Fibroblast of villous mesenchyme (primary cell): Measurements from ENCODE around the gene ZFR2. TPM values are rescaled to one million over a fixed set of nuclear protein-coding genes. Genes with fewer than 3 reads are reported as not detected.
"Not testable (repeated sequence)": the region's sequence is repeated elsewhere in the genome, so short reads cannot be mapped to it uniquely, and the experiment has no call there.

Experiments used
- DNase-seq: peaks from one replicate; pipeline ENCODE4 v3.0.0-alpha.2; 2010; ENCODE audit warnings: low read depth
- H3K4me3 ChIP-seq: 2 replicates; pipeline ENCODE4 v1.5.1; 2011; ENCODE audit warnings: low read depth, mild to moderate bottlenecking, low read length
- total RNA-seq: library from RNA; depleted of rRNA; stranded (reverse); fragments of >200 nt; gene quantifications from 2 replicates; pipeline ENCODE4 v1.2.3, GENCODE V29; 2012
- TF ChIP-seq, protein P1 (sequence below): IDR thresholded peaks from 2 replicates; pipeline ENCODE4 v1.5.1; 2012; ENCODE audit warnings: low read depth, mild to moderate bottlenecking, low read length; ENCODE audit not compliant: insufficient read depth

The ZFR2 gene
- total RNA-seq, 1 donor: not detected

DNA sequence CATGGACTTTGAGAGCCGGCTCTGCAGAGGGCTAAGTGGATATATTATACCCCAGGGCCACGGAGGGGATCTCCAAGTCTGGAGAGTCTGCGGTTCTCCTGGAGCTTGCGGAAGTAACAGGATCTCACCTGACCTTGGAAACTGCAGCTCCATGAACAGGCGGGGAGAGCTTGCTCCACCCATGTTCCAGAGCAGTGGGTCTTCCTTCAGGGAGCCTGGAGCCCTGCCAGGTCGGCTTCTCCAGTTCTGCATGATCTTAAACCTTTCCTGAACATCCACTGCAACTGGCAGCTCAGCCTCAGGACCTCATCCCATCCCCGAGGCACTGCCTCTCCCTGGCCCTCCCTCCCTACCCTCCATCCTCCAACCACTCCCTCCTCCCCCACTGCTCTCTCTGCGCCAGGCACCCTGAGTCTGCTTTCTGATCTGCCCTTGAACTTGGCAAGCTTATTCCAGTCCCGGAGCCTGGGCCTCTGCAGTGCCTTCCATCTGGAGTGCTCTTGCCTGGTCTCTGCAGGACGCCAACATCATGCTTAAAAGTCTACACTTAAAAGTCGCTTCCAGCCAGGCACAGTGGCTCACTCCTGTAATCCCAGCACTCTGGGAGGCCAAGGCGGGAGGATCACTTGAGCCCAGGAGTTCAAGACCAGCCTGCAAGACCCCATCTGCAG is 24.8 kb upstream of the ZFR2 start:
- TF ChIP-seq, protein P1, sequence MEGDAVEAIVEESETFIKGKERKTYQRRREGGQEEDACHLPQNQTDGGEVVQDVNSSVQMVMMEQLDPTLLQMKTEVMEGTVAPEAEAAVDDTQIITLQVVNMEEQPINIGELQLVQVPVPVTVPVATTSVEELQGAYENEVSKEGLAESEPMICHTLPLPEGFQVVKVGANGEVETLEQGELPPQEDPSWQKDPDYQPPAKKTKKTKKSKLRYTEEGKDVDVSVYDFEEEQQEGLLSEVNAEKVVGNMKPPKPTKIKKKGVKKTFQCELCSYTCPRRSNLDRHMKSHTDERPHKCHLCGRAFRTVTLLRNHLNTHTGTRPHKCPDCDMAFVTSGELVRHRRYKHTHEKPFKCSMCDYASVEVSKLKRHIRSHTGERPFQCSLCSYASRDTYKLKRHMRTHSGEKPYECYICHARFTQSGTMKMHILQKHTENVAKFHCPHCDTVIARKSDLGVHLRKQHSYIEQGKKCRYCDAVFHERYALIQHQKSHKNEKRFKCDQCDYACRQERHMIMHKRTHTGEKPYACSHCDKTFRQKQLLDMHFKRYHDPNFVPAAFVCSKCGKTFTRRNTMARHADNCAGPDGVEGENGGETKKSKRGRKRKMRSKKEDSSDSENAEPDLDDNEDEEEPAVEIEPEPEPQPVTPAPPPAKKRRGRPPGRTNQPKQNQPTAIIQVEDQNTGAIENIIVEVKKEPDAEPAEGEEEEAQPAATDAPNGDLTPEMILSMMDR: no peak
- no peak overlapping the region for H3K4me3 ChIP-seq
- no peak for DNase-seq

DNA sequence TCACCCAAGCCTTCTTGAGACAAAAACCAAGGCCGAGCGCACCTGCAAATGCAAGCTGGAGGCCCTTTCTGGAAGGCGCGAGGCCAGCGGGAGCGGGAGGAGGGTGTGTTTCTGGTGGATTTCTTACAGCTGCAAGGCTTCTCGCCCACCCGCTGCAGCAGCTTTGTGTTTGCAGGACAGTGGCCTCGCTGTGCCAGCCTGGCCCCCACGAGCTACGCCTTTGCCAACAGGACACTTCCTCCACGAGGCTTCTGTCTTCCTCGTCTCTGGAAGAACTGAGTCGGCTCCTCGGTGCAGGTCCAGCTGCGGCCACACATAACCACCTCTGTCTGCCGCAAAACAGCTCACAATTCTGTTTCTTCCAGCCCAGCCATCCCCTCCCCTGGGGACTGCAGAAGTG is 21.8 kb upstream of the ZFR2 start:
- no peak for DNase-seq
- H3K4me3 ChIP-seq: no peak overlapping the region
- TF ChIP-seq, protein P1: no peak

DNA sequence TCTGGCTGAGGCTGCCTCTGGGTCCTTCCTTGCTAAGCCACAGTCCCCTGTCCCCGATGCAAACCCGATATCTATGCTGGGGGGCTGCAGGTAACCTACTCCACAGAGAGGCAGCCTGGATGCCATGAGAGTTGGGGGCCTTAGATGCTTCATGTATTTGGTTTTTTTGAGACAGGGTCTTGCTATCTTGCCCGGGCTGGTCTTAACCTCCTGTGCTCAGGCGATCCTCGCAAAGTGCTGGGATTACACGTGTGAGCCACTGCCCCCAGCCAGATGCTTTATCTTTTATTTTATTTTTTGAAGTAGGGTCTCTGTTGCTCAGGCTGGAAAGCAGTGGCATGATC is 13.2 kb upstream of the ZFR2 start:
- H3K4me3 ChIP-seq: no peak overlapping the region
- no peak for DNase-seq
- TF ChIP-seq, protein P1: no peak

DNA sequence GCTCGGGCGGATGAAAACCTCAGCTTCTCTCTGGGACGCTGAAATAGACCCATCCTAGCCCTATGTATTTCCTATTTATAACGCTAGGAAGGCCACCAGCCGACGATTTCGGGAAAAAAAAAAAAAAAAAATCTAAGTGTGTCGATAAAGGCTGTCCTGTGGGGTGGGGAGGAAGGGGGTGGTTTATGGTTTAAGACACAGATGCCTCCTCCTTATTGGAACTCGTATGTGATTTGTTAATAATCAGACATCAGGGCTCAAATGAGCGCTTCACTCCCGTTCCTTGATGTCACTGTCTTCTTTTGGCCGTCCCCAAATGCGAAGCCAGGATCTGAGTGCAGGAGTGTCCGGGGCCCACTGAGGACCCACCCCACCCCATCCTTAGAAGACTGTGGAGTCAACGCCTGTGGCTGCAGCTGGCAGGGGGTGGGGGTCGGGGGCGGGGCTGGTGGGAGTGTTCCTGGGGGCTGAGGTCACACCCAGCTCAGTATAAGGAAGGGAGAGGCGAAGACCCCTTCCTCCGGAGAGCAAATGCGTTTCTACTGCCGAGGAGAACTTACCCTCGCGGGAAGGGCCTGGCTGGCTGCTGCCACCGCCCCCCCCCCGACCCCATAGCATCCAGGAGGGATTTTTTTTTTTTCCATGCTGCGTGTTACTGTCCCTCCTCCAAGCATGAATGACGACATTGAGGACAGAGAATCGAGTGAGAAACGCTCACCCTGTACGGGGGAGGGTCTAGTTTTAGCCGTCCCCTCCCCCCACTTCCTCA is 12.6 kb upstream of the ZFR2 start:
- DNase-seq: no peak
- TF ChIP-seq, protein P1: no peak
- no peak overlapping the region for H3K4me3 ChIP-seq

DNA sequence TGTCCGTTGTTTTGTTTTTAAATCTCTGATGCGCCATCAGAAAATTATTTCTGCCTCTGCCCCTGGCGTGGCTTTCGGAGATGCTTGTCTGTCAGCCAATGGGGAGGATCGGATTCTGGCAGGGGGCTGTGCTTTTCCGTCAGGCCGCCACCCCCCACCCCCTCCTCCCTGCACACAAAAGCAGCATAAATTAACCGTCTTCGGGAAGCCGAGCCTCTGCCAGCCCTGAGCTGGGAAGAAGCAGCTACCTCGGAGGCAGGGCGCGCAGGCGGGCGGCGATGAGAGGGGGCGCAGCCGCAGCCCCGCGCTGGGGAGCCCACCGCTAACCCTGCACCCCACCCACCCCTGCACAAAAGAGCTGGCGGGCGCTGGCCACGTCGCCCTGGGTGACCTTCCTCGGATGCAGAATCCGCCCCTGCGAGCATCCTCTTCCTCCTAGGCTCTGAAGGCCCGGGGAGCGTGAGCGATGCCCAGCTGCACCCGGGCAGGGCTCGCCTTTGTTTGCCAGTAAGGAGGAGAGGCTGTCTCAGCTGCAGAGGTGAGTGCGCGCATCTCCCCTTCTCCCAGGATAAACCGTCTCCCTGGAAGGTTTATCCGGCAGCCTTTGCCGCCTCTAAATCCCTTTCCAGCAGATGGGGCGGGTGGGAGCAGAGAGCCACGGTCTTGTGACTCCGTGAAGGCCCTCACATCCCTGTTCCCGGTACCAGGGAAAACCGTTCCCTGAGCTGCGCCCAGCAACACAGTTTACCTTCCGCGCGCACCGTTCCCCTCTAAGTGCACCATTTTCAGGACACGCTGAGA is 11.8 kb upstream of the ZFR2 start, which contains the start of gene ATCAY:
TSS of gene ATCAY (plus strand) at position 215 of the 801 bp plus-strand sequence. CDS start 5,083 bp downstream, outside the sequence.
- DNase-seq: no peak
- TF ChIP-seq, protein P1: no peak
- no peak within 1 kb of the TSS for H3K4me3 ChIP-seq

DNA sequence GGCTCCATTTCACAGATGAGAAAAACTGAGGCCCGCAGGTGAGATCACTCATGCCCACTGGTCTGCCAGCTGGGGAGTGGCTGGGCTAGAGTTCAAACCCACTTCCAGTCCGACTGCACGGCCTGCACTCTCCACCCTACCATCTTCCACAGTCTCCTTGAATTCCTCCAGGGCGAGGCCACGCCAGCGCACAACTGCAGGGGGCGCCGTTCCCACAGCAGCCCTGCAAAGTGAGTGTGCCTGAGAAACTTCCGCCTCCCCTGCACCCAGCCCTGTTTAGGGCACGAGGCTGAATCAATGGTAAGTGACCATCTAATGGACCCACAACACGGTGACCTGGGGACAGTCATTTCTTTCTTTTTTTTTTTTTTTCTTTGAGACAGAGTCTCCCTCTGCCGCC is 10.8 kb upstream of the ZFR2 start:
- TF ChIP-seq, protein P1: peak; percentile 4
- no peak overlapping the region for H3K4me3 ChIP-seq
- DNase-seq: no peak

DNA sequence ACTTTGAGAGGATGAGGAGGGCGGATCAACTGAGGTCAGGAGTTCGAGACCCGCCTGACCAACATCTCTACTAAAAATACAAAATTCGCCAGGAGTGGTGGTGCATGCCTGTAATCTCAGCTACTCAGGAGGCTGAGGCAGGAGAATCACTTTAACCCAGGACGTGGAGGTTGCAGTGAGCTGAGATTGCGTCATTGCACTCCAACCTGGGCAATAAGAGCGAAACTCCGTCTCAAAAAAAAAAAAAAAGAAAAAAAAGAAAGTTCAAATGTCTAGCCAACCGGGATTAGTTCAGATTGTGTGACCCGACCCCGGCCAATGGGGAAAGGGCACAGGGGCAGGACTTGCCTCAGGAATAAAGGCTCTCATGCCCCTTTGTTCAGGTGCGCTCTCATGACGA is 5.9 kb upstream of the ZFR2 start:
- not testable (repeated sequence) for DNase-seq, H3K4me3 ChIP-seq
